HTERT RPE-1 (cell line): ENCODE results near the gene GSTP1.
"Not testable (repeated sequence)": the region's sequence is repeated elsewhere in the genome, so short reads cannot be mapped to it uniquely, and the experiment has no call there.

Experiments used
- in situ Hi-C: fragments of 300-500 bp; cut with MboI; formaldehyde crosslinking; loops from 4 replicates; pipeline ENCODE4 v1.14.3; 2020; ENCODE audit warnings: low sequenced_read_pairs

GSTP1 gene

DNA sequence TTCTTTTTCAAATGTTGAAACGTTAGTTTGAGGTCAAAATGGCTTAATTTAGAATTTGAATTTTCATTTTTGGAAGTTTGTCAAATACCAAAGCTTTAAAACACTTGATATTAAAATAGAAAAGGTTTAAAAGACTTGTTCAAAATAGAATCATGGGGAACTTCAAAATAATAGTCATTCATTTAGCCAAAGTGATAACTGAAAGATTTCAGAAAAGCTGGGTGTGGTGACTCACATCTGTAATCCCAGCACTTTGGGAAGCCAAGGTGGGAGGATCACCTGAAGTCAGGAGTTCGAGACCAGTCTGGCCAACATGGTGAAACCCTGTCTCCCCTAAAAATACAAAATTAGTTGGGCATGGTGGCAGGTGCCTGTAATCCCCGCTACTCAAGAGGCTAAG, 10.9 kb downstream of the GSTP1 start:
- in situ Hi-C loops, result no loop called here

DNA sequence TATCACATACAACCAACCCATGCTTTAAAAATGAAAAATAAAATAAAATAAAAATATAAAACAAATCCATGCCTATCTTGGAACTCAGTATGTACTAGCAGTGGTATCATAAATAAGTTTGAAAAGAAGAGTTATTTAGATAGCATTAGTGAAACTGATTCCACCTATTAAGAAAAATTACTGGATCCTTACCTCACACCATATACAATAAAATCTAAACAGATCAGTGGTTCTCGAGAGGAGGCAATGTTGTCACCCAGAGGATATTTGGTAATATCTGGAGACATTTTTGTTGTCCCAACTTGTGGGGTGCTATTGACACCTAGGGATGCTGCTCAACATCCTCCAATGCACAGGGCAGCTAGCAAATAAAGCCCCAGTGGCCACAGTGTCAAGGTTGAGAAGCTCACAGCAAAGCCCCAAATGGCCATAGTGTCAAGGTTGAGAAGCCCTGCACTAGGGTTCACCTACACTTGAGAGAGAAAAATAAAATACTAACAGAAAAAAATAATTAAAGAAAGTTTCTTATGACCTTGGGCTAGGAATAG, 13.2 kb downstream of the GSTP1 start:
- in situ Hi-C loops, result no loop called here

DNA sequence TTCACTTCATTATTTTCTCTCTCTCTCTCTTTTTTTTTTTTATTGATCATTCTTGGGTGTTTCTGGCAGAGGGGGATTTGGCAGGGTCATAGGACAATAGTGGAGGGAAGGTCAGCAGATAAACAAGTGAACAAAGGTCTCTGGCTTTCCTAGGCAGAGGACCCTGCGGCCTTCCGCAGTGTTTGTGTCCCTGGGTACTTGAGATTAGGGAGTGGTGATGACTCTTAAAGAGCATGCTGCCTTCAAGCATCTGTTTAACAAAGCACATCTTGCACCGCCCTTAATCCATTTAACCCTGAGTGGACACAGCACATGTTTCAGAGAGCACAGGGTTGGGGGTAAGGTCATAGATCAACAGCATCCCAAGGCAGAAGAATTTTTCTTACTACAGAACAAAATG, 13.8 kb downstream of the GSTP1 start:
- in situ Hi-C loops, result not testable (repeated sequence)

DNA sequence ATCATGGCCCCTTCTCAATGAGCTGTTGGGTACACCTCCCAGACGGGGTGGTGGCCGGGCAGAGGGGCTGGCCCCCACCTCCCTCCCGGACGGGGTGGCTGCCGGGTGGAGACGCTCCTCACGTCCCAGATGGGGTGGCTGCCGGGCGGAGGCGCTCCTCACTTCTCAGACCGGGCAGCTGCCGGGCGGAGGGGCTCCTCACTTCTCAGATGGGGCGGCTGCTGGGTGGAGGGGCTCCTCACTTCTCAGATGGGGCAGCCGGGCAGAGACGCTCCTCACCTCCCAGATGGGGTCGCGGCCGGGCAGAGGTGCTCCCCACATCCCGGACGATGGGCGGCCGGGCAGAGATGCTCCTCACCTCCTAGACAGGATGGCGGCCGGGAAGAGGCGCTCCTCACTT, 14.4 kb downstream of the GSTP1 start:
- in situ Hi-C loops, result not testable (repeated sequence)

DNA sequence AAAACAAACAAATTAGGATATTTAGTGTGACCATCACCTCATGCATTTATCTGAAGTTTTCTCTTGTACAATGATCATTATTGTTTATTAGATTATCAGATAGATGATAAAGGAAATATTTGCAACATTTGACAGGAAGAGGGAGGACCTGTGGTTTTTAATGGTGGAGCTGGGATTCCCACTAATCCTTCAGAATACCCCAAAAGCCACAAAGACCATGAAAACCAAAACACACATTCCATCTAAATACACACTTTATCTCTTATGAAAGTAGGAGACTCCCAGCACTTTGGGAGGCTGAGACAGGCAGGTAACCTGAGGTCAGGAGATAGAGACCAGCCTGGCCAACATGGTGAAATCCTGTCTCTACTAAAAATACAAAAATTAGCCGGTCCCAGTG, 15.5 kb downstream of the GSTP1 start:
- in situ Hi-C loops, result no loop called here

DNA sequence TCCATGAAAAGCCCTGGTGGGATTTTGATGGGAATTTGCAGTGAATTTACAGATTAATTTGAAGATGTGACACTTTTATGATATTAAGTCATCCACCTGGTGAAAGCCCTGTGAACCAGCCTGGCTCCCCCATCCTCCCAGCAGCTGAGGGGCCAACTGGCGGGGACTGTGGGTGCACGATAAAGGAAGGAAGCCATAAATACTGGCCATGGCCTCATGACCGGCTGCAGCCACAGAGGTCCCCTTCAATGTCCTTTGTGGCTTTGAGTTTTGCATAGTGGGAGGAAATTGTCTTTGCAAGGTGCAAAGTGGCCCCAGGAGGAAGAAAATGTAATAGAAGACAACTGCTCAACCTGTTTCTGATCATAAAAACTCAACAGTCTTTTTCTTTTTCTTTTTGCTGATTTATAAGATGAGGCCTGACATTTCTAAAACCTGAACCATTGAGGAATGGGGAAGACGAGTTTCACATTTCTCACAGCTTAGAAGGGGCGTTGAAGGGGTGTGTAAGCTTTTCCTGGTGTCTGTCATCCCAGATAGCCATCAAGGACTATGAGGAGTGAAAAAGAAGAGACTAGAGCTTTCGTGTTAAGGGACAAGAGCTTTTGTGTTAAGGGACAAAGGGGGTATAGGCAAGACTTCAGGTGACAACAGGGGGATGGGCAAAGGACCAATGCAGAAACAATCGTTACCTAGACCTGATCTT, 16.9 kb downstream of the GSTP1 start:
- in situ Hi-C loops, result no loop called here

DNA sequence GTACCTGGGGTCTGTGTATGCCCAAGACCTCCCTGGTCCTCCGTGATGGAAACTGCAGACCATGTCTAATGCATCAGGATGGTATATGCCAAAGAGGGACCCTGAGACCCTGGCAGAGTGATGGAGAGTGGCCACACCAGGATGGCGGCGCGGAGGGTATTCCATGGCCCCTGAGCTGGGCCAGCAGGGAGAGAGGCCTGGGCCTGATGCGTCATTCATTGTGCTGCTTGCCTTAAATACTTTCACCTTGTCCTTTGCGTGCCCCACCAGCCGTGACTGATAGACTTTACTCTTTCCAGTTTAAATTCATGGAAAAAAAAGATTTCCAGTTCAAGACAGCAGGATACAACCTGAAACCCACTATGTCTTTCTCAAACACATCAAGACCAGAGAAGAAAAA, 17.5 kb downstream of the GSTP1 start:
- in situ Hi-C loops, result no loop called here

DNA sequence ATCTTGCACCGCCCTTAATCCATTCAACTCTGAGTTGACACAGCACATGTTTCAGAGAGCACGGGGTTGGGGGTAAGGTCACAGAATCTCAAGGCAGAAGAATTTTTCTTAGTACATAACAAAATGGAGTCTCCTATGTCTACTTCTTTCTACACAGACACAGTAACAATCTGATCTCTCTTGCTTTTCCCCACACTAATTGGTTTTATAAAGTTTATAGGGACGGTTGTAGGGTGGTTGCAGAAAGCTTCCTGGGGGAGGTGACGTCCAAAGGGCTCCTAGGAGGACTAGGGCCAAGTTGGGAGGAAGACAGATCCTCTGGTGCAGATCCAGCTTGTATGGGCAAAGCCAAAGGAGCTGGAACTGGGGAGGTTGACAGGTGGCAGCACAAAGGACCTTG, 20.5 kb downstream of the GSTP1 start:
- in situ Hi-C loops, result not testable (repeated sequence)

DNA sequence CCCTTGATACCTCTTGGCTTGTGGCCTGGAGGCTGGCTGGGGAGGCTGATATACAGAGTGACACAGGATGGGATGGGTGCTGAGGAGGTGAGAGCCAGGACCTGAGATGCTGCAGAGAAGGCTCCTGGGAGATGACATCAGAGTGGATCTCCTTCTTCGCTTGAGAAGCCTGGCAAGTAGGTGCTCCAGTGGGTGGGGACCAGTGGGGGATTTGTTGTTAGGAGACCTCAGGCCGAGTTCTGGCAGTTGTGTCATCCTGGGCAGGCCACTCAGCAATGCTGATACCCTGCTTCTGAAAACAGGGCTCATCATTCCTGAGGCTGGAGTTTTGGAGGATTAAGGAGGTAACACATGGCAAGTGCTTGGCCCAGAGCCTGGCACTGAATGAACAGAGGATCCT, 21.2 kb downstream of the GSTP1 start:
- in situ Hi-C loops, result no loop called here

DNA sequence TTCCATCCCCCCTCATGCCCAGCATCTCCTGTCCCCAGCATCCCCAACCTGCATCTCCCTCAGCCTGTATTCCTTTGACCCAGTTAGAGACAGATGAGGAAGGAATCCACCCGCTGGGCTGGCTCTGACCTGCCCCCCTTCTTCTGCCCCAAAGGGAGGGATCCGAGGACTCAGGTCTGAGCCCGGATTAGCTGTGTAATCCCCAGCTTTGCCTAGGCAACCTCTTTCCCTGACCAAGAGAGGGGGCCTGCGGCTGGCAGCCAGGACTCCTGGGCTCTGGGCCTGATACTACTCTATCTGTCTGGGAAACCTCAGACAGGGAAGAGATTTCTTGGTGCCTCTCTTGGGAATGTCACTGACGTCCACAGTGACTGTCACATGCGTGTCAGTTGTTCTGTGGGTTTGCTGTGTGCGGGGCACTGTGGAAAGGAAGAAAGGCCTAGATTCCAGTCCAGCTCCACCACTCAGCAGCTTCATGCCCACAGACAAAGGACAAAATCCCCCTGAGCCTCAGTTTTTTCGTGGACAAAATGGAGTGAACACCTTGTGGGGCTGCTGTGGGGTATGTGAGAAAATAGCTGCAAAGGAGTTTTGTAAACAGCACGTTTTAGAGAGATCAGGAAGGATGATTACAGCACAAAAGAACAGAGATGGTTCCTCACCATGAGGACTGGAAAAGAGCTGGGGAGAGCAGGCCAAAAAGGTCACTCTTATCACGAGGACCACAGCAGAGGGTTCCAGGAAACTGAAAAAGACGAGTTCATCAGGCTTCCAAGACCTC, 21.8 kb downstream of the GSTP1 start:
- in situ Hi-C loops, result no loop called here

DNA sequence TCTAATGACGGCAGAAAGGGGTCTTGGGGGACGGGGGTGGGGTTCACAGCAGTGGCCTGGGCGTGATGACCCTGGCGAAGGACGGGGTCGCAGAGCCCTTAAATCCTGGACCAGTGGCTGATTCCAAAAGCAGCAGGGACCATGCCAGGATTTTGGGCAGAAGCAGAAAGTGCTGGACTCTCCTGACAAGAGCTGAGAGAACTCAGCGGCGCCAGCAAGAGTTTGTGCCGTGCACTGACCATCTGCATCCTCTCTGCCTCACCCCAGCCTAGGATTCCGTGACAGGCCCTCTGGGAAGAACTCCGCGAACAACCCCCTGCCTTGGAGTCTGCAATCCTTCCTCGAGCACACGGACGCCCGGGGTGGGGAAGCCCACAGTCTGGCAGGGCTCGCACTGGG, 22.5 kb downstream of the GSTP1 start:
- in situ Hi-C loops, result no loop called here

DNA sequence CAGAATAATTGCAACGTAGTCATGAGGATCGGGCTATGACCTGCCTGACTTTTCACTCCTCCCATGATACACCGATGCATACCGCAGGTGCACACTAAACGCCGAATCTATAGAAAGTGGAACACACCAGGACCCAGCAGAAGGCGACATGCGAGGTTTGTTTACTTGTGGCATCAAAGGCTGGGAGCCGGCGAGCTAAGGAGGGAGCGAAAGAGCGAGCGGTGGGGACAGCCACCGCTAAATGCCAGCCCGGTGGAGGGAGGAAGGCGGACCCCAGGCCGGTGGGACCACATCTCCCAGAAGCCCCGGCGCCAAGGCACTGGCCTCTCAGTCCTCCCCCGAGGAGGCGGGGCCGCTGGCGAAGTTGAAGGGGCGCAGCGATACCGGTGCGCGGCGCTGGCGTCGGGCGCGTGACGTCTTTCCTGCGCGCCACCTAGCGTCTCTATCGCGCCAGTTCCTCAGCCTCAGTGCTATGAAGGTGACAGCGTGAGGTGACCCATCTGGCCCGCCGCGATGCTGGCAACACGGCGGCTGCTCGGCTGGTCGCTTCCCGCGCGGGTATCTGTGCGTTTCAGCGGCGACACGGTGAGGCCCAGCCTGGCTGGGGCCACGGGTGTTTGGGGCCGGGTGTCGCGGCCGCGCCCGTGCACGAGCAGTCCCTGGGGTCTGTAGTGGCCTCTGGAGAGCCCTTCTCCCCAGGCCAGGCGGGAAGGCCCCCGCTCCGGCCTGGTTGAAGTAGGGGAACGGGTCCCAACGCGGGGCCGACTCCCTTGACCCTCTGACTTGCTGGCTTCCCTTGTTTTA, 23.1 kb downstream of the GSTP1 start, which contains the start of gene NDUFV1:
TSS of gene NDUFV1 (plus strand) at position 445 of the 804 bp plus-strand sequence. CDS start at position 514, 69 bp downstream.
- in situ Hi-C loops, result no loop called here

DNA sequence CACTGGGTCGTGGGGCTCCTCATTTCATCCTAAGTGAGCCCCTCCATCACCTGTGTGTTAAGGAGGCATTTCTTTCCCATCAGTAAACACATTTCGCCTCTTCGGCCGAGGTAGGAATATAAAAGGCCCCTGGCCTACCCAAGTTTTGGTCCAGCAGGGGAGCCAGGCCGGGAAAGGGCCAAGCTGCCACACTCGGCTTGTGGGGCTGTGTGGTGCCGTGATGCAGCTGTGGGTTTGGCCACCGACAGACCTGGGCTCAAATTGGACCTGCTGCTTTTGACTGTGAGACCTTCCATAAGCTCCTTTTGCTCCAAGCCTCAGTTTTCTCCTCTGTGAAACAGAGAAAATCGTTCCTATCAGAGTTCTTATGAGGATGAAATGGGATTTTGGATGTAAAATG, 23.9 kb downstream of the GSTP1 start:
- in situ Hi-C loops, result no loop called here

DNA sequence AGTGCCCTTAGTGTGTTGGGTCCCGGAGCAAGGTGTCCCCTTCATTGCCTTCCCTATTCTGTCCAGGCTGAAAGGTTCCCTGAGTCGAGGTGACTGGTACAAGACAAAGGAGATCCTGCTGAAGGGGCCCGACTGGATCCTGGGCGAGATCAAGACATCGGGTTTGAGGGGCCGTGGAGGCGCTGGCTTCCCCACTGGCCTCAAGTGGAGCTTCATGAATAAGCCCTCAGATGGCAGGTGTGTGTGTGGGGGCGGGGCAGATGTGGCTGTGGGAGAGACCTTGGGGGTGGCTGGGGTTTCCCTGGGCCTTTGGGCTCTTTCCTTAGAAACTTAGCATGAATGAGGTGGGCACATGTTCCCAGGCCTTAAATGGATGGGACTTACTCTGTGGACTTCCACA, 24.9 kb downstream of the GSTP1 start:
- in situ Hi-C loops, result no loop called here

DNA sequence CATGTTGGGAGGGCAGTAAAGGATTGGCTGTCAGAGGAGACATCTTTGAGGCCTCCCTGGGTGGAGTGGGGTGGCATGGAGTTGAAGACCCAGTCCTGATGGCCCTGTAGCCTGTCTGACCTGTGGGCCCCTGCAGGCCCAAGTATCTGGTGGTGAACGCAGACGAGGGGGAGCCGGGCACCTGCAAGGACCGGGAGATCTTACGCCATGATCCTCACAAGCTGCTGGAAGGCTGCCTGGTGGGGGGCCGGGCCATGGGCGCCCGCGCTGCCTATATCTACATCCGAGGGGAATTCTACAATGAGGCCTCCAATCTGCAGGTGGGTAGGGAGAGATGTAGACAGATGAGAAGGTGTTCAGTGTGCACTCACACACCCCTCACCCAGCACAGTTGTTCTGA, 25.7 kb downstream of the GSTP1 start:
- in situ Hi-C loops, result no loop called here

DNA sequence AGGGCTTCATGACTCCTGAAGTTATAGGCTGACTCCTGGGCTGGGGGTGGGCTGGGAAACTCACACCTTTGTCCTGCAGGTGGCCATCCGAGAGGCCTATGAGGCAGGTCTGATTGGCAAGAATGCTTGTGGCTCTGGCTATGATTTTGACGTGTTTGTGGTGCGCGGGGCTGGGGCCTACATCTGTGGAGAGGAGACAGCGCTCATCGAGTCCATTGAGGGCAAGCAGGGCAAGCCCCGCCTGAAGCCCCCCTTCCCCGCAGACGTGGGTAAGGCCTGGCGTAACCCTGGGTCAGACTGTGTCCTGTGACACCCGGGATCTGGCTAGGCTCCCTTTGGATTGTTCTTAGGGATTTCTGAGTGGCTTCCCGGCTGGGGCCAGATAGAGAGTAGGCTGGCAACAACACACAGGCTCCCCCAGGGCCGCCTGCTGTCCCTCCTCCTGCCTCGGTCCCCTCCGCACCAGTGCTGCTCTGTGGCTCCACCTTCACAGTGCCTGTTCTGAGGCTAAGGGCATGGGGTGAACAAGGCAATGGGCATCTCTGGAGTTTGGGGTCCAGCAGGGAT, 26.8 kb downstream of the GSTP1 start:
- in situ Hi-C loops, result no loop called here

DNA sequence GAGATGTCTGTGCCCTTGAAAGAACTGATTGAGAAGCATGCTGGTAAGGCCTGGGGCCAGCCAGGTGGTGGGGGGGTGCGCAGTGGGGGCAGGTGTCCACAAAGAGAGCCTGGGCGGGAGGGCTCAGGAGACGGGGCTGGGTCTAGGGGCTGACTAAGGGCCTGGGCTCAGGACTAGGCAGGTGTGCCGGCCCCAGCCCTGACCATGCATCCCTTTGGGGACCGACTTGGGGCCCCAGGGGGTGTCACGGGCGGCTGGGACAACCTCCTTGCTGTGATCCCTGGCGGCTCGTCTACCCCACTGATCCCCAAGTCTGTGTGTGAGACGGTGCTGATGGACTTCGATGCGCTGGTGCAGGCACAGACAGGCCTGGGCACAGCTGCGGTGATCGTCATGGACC, 27.6 kb downstream of the GSTP1 start:
- in situ Hi-C loops, result no loop called here

DNA sequence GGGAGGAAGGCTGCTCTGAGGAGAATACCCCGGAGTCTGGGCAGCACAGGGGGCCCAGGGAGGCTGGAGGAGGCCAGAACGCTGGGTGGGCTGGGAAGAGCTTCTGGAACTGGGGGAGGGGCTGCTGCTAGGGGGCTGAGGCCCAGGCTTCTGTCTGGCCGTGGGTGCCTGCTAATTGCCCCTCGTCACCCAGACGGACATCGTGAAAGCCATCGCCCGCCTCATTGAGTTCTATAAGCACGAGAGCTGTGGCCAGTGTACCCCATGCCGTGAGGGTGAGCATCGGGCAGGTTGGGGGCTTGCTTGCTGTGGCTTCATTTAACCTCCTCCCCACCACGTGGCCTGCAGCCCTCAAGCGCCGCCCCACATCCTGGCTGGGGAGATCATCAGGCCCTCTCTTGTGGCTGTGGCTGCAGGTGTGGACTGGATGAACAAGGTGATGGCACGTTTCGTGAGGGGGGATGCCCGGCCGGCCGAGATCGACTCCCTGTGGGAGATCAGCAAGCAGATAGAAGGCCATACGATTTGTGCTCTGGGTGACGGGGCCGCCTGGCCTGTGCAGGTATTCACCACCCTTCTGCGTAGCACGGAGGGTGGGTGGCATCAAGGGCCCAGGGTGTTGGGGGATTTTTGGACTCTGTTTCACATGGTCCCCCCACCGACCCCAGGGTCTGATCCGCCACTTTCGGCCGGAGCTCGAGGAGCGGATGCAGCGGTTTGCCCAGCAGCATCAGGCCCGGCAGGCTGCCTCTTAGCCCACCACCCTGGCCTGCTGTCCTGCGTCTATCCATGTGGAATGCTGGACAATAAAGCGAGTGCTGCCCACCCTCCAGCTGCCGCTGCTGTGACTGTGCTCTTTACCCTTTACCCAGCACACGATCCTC, 28.3 kb downstream of the GSTP1 start:
- in situ Hi-C loops, result no loop called here

DNA sequence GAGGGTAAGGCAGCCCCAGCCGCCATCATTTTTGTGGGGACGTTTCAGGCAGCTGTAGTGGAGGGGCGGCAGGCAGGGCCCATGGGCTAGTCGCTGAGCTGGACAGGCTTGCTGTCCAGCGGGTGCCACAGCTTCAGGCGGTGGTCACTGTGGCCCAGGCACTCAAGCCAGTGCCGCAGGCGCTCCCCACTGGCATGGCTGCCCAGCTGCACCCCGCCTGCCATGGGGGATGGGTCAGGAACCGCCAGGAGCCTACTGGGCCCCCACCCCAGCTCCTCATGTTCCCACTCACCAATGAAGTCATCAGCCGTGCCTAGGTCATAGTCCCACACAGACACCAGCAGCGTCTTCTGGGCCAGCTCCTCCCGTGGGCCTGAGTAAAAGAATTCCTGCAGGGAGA, 29.1 kb downstream of the GSTP1 start:
- in situ Hi-C loops, result no loop called here

DNA sequence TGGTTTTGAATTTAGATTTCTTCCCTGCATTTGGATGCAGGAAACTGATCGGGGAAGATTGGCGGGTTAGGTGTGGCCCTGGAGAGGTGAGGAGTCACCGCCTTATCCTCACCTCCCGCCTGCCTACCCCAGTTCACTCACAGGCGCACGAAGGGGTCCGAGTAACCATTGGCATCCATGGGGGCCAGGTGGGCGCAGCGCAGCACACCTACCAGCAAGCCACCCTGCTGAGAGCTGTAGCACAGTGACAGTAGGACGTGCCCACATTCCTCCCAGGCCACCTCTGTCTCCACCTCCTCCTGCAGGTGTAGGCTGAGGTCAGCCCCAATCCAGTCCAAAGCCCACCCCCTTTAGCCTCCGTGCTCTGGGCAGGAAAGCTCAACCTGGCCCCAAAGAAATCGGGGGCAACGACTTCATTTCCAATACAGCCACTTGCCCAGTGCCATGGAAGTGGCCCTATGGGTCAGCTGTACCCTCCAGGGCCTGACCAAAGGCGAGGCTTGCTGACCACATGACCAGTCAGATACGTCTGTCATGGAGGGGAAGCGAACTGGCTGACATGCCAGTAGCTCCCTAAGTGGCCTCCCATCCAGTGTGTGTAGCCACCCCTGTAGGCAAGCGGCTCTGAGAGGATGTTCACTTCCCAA, 29.8 kb downstream of the GSTP1 start:
- in situ Hi-C loops, result no loop called here
